Measurements from ENCODE around the gene TLR4.

The TLR4 gene

DNA sequence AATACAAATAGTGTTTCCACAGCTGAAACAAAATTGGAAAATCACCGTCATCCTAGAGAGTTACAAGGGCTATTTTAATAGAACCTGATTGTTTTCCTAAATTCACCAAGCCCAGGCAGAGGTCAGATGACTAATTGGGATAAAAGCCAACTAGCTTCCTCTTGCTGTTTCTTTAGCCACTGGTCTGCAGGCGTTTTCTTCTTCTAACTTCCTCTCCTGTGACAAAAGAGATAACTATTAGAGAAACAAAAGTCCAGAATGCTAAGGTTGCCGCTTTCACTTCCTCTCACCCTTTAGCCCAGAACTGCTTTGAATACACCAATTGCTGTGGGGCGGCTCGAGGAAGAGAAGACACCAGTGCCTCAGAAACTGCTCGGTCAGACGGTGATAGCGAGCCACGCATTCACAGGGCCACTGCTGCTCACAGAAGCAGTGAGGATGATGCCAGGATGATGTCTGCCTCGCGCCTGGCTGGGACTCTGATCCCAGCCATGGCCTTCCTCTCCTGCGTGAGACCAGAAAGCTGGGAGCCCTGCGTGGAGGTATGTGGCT lies at the start of gene TLR4:
Gene TLR4 (plus strand): TSS at position 380 of the 552 bp plus-strand sequence. CDS start 70 bp downstream, at position 450.
- no peak for DNase-seq (ENCODE audit: low read depth in 2 of 2)

DNA sequence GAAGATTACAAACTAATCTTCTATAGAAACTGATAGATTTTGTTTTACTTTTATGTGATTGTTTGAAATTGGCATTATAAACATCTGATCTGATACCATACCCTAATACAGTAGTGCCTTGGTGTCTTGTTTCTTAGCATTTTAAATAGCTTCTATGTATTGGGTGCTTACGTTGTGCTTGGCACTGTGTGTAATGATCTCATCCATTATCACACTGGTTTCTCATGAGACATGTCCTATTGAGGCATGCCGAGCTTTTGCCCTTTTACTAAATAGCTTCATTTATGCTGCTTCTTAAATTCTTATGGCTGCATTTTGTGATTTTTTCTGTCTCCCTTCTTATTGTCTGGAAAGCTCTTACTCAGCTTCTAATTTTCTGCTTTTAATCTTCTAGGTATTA lies 48.2 kb upstream of the TLR4 start:
- no peak for DNase-seq (ENCODE audit: low read depth in 2 of 2)

DNA sequence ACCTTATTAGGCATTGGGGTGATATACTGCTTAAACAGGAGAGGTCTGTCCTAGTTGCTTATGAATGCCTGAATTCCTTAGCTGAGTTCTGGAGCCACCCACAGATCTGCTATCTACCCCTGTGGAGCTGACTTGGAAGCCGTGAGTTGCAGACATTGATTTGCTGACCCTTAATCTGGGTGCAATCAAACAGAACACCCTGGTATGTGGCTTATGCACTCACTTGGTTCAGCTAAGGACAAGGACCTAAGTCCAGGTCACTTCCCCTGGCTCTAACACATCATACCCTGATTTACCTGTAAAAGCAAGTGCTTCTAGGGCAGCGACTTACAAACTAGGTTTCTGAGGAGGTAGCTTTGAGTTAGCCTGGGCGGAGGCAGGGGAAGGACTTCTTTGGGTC lies 41.6 kb upstream of the TLR4 start:
- DNase-seq (ENCODE audit: low read depth in 2 of 2), result no peak

DNA sequence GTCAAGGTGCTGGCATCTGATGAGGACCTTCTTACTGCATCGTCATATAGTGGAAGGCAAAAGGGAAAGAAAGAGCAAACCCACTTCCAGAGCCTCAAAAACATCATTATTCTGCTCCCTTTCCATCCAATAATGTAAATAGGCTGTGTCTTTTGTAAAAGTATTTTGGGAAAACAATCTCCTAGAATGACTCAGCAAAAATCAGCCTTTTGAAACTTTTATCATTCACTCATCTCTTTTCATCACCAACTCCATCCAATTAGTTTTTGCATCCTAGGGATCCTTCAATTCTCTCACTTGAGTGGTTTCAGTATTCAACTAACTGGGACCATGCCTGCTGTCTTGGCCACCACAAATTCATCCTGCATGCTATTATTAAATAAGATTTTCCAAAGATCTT lies 39.8 kb upstream of the TLR4 start:
- no peak for DNase-seq (ENCODE audit: low read depth in 2 of 2)

DNA sequence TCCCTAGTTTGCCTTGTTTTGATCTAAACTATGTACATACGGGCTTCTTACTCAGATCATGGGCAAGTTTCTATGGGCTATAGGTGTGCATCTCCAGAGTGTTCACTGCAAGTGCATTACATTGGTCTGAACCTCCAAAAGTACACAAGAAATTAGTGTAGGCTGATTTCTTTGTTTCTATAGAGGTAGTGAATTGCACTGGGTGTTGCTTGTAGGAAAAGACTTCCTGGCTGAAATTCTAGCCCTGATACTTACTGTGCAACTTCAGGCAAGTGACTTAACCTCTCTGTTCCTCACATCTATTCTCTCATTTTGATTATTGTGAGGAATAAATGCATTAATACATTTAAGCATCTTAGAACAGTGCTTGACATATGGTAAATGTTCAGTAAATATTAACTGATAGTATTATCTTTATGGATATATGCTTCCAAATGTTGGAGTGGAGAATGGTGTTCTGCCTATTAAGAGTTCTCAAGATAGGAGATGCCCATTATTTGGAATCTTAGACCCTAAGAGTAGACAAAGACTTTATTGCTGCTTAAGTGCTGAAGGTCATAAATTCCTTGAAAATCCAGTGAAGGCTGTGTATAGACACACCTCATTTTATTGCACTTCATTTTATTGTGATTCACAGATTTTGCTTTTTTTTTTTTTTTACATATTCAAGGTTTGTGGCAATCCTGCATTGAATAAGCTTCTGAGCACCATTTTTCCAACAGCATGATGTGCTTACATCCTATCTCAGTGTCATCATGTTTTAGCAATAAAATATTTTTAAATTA lies 38.4 kb upstream of the TLR4 start:
- DNase-seq (ENCODE audit: low read depth in 2 of 2), result no peak

DNA sequence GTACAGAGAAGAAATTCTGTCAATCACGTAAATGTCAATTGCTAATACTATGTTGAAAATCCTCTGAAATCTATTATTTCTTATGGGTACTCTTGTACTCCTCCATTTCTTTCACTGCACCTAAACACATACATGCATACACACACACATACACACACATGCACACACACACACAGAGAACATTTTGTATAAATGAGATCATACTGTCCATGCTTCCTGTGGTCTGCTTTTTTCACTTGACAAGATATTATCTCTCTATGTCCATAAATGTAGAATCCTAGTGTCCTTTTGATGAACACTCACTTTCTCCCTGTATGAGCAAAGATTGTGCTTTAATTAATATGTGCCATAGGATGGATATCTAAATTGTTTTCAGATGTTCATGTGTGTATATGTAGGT lies 32.7 kb upstream of the TLR4 start:
- no peak for DNase-seq (ENCODE audit: low read depth in 2 of 2)

DNA sequence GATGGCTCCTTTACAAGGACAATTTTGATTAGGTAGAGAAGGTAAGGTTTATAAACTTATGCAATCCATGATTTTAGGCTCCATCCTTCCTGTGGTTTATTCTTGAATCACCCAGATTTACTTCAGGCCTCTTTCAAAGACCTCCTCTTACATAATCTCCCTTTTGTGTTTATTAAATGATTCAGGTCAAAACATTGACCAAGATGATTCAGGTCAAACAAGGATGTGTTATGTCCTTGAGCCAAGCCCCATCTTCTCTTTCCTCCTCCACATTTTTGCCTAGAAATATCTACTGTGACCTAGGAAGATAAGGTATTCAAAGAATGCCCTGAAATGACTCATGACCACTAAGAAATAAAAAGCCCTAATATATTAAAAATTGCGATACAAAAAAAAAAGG lies 31.8 kb upstream of the TLR4 start:
- no peak for DNase-seq (ENCODE audit: low read depth in 2 of 2)

DNA sequence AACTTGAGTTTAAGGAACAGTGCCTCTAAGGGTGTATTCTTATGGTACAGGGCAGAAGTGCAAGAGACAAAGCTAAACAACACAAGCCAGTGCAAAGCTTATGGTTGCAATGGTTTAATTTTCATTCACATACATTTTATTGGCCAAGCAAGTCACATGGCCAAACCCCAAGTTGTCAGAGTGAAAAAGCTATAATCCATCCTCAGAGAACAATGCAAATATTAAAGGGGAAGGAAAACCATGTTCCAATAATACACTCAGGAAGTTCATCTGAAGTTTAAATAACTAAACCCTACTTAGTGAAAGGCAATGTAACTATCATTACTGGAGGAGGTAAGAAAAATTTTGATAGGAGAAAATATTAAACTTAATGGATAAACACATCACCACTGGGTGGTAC lies 26.6 kb upstream of the TLR4 start:
- no peak for DNase-seq (ENCODE audit: low read depth in 2 of 2)

DNA sequence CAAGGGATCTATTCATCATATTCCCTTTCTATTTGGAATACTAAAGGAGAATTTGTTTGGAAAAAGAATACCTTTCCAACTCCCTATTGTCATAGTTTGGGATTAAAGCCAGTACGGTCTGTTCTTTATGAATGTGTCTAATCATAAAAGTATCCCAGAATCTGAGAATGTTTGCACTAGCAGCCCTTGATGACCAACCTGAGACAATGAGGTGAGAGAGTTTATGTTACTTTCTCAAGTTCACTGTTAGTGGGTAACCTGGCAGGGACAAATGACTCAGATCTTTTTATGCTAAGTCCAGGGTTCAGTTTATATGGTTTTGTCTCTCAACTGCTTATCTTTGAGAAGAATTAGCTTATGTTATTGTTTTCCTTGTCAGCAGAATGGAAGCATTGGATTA lies 25.3 kb upstream of the TLR4 start:
- no peak for DNase-seq (ENCODE audit: low read depth in 2 of 2)

DNA sequence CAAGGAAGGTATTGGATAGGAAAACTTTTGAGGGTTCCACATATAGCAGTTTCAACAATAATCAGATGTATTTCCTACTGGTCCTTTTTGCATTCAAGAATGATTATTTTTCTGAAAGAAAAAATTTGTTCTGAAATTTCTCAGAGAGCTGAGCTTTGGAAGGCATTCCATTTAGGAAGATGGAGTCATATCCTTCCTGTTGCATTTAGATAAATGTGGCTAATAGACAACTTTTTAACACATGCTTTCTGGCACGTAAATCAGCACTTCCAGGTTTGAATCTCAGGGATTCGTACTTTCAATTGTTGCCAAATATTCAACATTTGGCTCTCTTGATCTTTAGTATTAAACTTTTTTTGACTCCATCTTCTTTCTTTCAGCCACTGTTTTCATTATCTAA lies 24.8 kb upstream of the TLR4 start:
- no peak for DNase-seq (ENCODE audit: low read depth in 2 of 2)

DNA sequence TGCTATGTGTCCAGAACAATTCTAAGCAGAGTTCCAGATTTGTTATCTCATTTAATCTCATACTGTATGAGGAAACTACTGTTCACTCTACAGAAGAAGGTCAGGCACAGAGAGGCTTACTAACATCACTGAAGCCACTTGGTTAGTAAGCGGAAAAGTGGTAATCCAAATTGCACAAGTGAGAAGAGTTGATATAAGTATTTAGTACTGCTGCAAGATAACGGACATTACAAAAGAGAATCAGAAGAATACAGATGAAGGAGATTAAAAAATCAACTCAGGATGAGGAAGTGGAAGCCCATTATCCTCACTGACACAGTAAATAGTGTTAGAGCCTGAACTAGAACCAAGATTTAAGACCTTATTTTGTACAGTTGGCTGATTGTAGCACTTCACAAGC lies 22.3 kb upstream of the TLR4 start:
- DNase-seq (ENCODE audit: low read depth in 2 of 2), result no peak

DNA sequence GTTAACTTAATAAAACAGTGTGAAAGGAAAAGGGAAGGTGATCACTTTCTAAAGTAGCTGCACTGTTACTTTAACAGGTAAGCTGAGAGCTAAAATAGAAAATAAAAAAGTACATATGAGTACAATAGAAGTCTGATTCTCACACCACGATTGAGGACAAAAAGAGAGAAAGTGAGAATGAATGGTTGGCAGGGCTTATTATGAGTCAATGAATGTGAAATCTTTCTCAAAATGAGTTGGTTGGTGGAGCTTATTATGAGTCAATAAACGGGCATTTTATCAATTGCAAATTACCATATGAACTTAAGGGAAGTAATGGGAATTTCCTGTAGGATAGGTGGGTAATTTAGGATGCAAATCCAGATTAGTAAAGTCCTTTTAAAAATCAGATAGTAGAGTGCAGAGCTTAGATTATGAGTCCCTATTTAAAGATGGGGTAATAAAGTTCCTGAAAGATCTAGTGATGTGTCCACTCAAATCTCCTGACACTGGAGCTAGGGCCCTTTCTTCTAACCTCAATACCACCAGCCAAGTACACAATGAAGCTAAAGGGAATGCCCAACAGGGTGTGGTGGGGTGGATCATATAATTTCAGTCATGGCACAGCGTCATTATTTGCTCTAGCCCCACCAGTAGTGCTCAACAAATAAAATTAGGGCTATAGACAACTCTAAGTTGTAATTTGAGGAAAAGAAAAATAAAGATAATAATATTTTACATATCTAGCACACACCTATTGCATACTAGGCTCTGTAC lies 21.1 kb upstream of the TLR4 start:
- no peak for DNase-seq (ENCODE audit: low read depth in 2 of 2)

DNA sequence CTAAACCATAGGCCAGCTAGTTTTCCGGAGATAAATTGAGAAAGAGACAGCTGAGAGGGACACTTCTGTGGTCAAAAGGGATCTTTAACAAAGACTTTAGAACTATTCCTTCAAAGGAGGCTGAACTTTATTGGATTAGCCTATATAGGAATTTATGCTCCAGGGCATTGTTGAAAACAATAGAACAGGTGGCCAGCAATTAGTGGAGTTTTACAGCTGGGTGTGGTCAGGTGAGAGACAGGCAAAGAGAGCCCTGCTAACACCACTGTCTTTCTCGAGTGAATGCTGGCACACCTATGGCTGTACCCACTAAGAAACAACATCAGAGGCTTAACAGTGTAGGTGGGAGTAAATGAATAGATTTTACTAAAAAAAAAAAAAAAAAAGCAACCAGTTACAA lies 16.7 kb upstream of the TLR4 start:
- DNase-seq (ENCODE audit: low read depth in 2 of 2), result no peak

DNA sequence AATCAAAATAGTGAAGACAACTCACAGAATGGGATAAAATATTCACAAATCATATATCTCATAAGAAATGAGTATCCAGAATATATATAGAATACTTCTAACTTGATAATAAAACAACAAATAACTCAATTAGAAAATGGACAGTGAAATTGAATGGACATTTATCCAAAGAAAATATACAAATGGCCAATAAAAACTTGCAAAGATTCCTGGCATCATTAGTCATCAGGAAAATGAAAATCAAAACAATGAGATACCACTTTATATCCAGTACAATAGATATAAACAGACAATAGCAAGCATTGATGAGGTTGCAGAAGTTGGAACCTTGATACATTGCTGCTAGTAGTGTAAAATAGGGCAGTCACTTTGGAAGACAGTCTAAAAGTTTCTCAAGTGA lies 12.8 kb upstream of the TLR4 start:
- no peak for DNase-seq (ENCODE audit: low read depth in 2 of 2)

DNA sequence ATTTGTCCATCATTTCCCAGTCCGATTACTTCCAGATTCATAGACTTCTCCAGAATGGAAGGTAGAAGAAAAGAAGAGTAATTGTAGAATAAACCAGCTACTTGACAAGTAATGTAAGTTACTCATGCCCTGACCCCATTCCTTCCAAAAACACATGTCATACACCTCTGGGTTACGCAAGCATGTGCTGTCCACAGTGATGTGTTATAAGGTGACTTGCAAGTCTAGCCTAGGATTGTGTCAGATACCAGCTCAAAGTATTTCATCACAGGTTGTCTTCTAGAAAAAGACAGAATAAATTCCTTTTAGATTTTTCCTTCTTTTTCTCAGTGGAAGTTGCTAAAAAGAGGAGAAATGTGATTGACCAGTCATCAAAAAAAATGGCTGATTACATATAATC lies 8.0 kb upstream of the TLR4 start:
- DNase-seq (ENCODE audit: low read depth in 2 of 2), result no peak

DNA sequence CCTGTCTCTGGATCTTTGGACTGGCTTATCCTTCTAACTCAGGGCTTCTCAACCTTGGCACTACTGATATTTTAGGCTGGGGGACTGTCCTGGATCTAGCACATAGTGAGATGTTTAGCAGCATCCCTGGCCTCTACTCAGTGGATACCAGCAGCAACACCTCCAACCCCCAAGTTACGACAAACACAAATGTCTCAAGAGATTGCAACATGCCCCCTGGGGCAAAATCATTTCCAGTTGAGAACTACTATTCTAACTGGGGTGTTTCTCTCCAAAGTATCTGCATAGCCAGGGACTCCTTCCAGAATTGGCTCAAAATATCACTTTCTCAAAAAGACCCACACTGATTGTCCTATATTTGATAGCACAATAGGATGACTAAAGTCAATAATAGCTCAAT lies 7.2 kb upstream of the TLR4 start:
- DNase-seq (ENCODE audit: low read depth in 2 of 2), result no peak

DNA sequence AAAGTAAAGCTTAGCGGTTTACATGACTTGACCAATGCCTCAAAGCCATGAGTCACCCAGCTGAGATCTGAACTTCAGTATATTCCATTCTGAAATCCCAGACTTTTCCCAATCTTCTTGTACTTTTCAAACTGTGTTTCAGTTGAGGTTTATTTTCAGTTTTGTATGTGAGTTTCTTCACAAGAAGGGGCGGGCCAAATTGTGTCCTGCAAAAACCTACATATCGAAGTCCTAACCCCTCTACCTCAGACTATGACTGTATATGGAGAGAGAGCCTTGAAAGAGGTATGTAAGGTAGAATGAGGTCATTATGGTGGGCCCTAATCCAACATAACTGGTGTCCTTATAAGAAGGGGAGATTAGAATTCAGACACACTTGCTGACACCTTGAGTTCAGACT lies 666 bp upstream of the TLR4 start:
- no peak for DNase-seq (ENCODE audit: low read depth in 2 of 2)

DNA sequence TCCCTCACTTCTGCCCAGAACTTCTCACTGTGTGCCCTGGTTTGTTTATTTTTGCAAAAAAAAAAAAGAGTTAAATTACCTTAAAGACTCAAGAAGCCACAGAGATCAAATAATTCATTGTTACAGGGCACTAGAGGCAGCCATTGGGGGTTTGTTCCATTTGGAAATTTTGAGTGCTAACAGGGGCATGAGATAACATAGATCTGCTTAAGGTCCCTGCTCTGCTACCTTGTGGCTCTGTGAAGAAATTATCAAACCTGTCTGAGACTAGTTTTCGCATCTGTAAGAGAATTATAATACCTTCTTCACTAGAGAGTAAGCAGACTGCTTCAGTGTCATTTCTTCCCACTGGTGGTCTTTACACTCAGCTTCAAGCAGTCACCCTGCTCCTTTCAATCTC lies 394 bp downstream of the TLR4 start:
- no peak for DNase-seq (ENCODE audit: low read depth in 2 of 2)

DNA sequence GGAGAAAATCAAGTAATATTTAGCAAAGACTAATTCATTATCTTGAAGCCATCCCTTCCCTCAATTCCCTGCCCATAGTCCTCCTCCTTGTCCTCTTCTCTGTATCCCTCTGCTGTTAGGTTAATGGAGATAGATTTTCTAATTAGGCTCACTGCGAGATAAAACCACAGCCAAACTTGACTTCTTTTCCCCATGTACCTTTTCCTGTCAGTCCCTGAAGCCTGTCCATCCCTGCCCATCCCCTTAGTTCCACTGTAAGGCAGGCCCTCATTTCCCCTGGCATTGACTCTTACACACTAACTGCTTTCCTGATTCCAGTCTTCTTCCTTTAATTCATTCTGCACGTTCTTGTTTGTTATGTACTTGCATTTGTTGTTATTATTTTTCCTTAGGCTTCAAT lies 1.2 kb downstream of the TLR4 start:
- DNase-seq (ENCODE audit: low read depth in 2 of 2), result no peak

DNA sequence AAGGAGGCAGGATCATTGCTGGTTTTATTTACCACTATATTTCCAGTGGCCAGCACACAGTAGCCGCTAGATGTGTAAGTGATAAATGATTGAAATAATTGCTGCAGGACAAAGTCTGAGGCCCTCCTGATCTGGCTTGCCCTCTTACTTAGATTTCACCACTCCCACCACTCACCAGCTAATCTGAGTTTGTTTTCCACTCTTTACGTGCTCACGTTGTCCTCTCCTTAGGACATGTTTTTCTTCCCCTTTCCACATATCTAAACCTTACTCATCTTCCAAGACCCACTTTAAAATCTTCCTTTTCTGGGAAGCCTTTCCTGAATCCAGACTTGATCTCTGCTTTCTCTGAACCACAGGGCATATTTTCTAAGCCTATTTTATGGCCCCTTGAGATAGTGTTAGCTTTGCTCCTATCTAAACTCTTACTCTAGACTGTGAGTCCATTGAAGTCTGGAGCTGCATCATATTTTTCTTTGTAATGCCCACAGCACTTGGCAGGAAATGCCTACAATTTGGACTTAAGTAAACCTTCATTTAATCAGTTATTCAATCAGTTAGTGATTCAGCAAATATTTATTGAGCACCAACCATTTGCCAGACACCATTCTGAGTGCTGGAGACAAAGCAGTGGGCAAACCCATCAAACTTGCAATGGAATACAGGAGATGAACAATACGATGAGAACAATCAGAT lies 2.4 kb downstream of the TLR4 start:
- no peak for DNase-seq (ENCODE audit: low read depth in 2 of 2)

DNA sequence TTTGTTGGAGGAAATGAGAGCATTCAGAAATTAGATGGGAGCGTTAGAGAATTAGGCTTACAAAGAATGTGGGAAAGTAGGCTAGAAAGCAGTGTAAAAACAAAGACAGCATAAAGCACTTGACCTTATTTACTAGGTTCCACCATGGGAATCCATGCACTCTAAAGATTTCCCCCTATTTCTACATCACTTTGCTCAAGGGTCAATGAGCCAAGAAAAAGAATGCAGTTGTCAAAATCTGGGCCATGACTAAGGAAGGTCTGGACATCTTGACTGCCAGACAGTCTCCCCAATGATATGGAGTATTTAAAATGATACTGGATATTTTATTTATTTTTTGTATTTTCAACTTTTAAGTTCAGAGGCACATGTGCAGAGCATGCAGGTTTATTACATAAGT lies 3.4 kb downstream of the TLR4 start:
- DNase-seq (ENCODE audit: low read depth in 2 of 2), result no peak

DNA sequence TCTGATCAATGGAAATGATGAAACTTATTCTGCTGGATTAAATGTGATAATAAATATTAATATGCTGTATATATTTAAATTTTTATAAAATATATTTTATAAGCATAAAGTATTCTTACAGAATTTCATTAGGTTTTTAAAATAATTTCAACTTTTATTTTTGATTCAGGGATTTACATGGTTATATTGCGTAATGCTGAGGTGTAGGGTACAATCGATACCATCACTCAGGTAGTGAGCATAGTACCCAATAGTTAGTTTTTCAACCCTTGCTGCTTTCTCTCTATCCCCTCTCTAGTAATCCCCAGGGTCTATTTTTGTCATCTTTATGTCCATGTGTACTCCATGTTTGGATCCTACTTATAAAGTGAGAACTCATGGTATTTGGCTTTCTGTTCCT lies 5.7 kb downstream of the TLR4 start:
- no peak for DNase-seq (ENCODE audit: low read depth in 2 of 2)

DNA sequence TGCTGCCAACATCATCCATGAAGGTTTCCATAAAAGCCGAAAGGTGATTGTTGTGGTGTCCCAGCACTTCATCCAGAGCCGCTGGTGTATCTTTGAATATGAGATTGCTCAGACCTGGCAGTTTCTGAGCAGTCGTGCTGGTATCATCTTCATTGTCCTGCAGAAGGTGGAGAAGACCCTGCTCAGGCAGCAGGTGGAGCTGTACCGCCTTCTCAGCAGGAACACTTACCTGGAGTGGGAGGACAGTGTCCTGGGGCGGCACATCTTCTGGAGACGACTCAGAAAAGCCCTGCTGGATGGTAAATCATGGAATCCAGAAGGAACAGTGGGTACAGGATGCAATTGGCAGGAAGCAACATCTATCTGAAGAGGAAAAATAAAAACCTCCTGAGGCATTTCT lies 10.1 kb downstream of the TLR4 start:
- DNase-seq (ENCODE audit: low read depth in 2 of 2), result no peak

Data from stimulated activated CD4-positive, alpha-beta T cell treated with anti-CD3 and anti-CD28 coated beads, Interleukin-4, amount 100 ng/mL, for 48 hours (primary cell).